AG20443 (cell line): Measurements from ENCODE around the gene PRKAG1.

Source experiments
- DNase-seq: peaks from one replicate; pipeline ENCODE4 v3.0.0; 2012; ENCODE audit warnings: low spot score, mixed read lengths

Gene PRKAG1

GRCh38 chr12:49031573-49032161, 13.1 kb upstream of the PRKAG1 start:
- no peak for DNase-seq

DNA sequence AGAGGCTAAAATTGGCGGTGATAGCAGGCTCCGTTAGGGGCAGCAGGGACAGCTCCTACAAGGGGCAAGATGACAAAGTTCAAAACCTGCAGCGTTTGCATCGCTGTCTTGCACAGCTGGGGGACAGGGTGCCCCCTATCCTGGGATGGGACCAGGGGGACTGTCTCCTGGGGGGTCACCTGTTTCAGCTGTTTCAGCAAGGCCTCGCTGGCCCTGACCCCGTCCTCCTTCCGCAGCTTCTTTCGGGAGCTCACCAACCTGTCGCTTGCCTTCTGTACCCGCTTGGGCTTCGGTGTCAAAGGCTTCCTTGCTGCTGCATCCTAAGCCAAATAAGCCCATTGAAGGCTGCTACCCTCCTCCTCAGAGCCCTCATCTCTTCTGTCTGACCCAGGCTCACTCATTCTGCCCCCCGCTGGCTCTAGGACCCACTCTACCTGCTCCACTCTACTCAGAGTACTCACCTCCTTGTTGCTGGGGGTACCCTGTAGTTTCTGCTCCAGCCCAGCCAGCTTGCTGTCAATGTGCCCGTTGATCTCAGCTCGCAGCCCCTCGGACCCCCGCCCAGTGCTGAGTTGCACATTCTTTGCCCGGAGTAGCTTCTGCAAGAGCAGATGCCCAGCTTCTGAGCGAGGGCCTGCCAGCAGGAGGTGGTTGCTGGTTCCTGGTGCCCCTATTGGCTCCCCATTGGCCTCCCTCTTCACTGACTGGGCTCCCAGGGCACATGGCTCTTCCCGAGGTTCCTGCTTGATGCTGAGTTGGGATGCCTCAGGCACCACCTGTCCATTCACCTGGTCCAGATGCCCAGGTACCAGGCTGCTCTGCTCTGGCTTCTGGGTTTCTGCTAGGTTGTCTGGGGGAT, 12.4 kb upstream of the PRKAG1 start:
- DNase-seq: no peak

DNA sequence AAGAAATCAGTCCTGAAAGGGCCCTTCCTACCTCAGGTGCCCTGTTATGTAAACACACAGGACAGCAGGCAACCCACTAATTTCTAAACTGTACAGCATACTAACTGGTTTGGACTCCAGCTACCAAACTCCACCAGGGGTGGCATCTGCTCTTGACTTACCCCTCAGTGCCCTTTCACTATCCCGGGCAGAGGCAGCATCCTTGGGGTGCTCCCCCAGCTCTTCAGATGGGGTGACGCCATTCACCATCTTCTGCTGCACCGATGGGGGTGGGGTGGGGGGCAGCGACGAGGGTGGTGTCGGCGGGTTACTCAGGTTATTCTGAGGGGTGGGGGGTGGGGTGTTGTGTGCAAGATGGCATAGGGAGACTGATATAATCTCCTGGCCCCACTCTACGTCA, 11.5 kb upstream of the PRKAG1 start:
- no peak for DNase-seq

GRCh38 chr12:49028666-49029275, 10.2 kb upstream of the PRKAG1 start:
- no peak for DNase-seq

GRCh38 chr12:49027846-49028555, 9.4 kb upstream of the PRKAG1 start:
- no peak for DNase-seq

DNA sequence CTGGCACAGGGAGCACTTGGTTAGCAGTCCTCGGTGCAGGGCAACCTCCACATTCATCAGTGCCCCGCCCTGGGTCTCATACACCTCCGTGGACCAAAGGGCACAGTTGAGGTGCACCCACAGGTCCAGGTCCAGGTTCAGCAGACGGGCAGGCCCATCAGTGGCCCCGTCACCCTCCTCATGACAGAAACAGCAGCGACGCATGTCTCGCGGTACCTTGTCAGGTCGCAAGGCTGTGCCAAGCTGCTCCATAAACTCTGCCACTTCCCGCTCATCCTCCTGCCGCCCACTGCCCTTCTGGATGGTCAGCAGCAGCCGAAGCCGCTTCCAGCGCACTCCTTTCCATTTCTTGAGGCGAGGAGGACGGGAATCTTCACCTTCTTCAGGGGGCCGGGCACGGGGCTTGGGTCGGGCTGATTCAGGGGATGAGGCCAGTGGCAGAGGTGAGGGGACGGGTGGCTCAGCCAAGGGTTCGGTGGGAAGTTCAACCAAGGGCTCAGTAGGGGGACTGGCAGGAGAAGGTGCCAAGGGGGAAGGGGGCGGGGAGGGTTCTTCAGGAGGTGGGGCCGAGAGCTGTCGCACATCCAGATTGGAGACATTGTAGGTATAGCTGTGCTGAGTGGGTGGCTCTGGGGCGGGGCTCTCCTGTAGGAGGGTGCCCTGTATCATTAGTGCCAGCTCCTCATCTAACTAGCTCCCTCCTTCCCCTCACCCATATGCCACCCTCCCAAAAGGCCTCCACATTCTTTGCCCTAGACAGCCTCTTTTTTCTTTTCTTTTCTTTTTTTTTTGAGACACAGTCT, 8.3 kb upstream of the PRKAG1 start:
- no peak for DNase-seq

- DNase-seq: no peak
Measured at GRCh38 chr12:49026101-49026500, 7.5 kb upstream of the PRKAG1 start.

DNA sequence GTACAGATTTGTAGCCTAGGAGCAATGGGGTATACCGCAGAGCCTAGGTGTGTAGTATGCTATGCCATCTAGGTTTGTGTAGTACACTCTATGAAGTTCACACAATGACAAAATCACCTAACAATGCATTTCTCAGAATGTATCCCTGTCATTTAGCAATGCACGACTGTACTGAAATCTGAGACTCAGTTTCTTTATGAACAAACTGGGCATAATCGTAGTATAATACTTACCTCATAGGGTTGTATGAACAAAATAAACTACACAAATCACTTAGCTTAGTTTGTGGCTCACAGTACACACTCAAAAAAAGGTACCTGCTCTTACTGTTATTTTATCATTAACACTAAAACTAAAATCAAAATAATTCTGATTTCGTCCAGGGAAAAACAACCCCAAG, 6.9 kb upstream of the PRKAG1 start:
- DNase-seq: no peak

DNA sequence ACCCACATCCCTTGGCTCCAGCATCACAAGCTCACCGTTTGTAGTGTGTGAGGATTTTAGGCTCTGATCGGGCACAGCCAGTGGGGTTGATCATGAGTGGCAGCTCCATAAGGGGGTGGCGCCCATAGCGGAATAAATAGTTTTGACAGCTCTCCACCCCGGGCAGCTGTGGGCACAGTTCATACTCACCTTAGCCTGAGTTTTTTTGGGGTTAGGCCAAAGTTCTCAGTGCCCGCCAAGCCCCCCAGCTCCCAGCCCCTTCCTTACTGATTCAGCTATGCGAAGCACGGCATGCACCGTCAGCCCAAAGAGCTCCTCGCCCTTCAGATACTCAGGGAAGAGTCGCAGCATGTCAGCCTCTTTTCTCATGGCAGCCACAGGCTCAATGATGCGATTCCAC, 6.0 kb upstream of the PRKAG1 start:
- no peak for DNase-seq

DNA sequence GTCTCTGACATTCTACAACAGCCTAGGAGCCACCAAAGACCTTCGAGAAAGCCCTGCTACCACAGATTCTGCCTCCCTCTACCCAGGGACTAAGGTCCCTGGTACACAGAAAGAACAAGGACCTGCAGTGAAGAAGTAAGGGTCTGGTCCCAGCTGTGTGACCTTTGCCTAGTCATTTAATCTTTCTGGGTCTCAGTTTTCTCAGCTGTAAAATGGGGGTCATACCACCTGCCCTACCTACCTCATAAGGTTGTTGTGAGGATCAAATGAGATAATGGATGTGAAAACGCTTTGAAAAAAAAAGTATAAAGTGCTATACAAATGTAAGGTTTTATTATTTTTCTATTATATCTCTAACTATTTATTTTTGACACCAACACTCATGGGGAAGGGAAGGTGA, 5.2 kb upstream of the PRKAG1 start:
- no peak for DNase-seq

- no peak for DNase-seq
Measured at GRCh38 chr12:49022558-49023178, 4.1 kb upstream of the PRKAG1 start.

DNA sequence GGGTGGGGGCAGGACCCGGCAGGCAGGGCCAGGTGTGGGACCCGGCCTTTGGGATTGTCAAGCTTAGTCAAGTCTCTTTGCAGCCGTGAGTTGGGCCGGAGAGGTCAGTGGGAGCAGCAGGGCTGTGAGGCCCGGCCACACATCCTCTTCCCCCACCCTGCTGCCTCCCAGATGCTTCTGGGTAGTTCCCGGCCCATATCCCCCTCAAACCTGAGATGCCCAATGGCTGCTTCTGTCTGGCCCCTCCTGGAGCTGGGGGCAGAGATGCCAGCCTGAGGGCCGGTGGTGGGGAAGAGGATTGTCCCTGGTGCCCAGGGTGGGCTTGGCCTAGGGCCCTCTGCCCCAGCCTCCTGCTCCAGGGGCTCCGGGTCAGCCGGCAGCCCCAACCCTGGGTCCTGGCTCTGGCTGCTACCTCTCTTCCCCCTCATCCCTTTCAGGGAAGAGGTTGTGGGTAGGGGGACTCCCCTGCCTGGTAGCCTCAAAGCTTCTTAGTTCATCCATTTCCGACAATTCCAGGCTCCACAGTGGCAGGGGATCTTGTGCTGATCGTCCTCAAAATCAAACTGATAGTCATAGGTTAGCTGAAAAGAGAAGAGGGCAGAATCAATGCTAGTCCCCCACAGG, 2.8 kb upstream of the PRKAG1 start:
- no peak for DNase-seq

DNA sequence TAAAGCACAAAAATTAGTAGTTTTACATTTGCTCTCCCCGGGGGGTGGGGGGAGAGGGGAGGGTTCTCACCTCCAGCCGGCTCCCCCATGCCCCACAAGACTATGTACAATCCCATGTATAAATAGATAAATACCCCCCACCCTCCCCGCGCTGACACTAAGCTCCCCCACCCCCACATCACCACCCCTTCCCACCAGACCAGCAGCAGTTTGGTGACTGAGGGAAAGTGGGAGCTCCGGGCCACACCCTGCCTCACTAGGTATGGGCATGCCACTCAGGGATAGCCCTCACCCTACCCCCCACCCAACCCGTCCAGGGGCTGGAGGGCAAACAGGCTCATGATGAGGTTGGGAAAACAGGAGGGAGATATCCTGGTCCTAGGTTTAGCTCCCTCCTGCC, 1.9 kb upstream of the PRKAG1 start:
- no peak for DNase-seq

GRCh38 chr12:49019443-49020324, 1.1 kb upstream of the PRKAG1 start:
- DNase-seq: peak; percentile 67

DNA sequence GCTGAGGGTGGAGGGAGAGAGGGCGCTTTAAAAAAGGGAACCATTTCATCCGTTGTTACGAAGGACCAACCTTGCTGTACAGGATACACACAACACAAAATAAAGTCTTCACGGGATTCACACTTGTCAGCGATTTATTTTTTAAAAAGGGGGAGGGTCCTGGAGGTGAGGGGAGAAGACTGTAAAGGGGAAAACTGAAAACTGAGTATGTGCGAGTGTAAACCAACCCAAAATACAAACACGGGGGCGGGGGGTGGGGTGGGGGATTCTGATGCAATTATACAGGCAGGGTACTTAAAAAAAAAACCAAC, 499 bp upstream of the PRKAG1 start:
- DNase-seq: no peak

DNA sequence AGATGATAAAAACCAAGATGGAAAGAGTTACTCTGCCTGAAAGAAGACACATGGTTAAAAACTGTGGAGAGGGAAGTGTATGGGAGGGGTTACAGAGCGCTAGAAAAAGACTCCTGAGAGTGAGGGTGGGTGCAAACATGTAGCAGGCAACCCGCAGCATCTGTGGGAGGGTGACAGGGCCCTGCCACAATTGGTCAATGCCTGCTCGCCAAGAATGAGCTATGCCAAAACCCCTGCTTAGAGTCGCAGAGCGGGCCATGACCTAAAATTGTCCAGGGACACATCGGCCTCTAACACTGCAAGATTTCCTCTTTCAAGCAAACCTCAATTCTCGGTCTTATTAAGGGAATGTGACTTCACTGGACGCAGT, 700 bp downstream of the PRKAG1 start:
- peak; percentile 61 for DNase-seq

DNA sequence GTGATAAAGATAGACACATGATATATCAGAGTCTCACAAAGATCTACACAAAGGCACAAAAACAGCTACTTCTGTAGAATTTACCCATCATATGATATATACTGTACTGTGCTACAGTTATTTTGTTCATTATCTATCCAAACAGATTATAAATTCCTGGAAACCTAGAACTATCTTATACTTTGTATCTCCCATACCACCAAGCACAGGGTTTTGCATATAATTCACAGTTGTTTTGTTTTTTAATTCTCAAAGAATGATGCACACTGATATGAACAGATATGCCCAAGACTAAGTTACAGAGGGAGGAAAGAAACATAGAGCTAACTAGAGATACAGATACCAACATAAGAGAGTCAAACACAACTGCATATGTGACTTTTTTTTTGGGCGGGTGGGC, 3.4 kb downstream of the PRKAG1 start:
- DNase-seq: no peak

DNA sequence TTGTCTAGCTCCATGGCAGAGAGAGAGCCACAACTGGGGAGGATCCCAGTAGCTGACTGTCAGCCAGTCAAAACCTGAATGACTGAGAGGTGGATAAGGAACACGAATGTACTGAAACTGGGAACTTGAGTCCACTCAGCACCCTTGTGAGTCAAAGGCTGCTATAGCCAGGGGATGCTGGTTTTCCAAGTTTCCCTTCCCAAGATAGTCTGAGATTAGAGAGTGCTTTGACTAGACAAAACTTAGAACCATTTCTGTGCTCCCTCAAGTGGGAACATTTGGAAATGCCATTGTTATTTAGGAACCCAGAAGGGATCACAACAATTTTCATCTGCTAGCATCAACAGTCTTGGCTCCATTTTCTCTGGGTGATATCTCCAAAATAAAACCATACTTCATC, 4.0 kb downstream of the PRKAG1 start:
- DNase-seq: no peak

DNA sequence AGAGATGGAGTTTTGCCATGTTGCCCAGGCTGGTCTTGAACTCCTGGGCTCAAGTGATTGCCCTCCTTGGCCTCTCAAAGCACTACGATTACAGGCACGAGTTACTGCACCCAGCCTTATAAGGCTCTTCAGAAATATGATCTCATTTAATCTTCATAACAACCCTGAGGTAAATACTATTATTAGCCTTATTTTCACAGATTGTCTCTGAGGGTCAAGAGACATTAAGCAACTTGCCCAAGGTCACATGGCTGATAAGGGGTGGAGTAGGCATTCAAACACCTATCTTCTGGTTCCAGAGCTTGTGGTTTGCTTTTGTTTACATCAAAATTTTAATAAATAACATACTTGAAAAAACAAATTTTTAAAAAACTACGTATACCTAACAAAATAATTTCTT, 5.1 kb downstream of the PRKAG1 start:
- no peak for DNase-seq

- DNase-seq: no peak
Measured at GRCh38 chr12:49012739-49013138, 5.8 kb downstream of the PRKAG1 start.
